Effector memory CD4-positive, alpha-beta T cell (primary cell): ENCODE results near the gene JUN.

Source experiments
- DNase-seq, 3 donors: peaks; one replicate each; pipeline ENCODE4 v3.0.0-alpha.2; 2020
- H3K27ac ChIP-seq: 2 replicates; pipeline ENCODE4 v1.7.0; 2013; ENCODE audit warnings: mild to moderate bottlenecking, low read length, moderate library complexity; ENCODE audit not compliant: insufficient read depth, poor library complexity, severe bottlenecking
- H3K27me3 ChIP-seq: replicated peaks from 2 replicates; pipeline ENCODE4 v1.7.0; 2013; ENCODE audit warnings: mild to moderate bottlenecking, low read length; ENCODE audit not compliant: insufficient read depth, control insufficient read depth, poor library complexity, severe bottlenecking
- H3K36me3 ChIP-seq: 2 replicates; pipeline ENCODE4 v1.7.0; 2013; ENCODE audit warnings: mild to moderate bottlenecking, low read length, moderate library complexity; ENCODE audit not compliant: control insufficient read depth, insufficient read depth
- H3K4me1 ChIP-seq: 2 replicates; pipeline ENCODE4 v1.7.0; 2013; ENCODE audit warnings: low read length, mild to moderate bottlenecking; ENCODE audit not compliant: control insufficient read depth, insufficient read depth, poor library complexity, severe bottlenecking
- H3K4me3 ChIP-seq: 2 replicates; pipeline ENCODE4 v1.7.0; 2013; ENCODE audit warnings: low read length, low read depth, mild to moderate bottlenecking; ENCODE audit not compliant: insufficient read depth, poor library complexity, severe bottlenecking
- H3K9me3 ChIP-seq: 2 replicates; pipeline ENCODE4 v1.7.0; 2013; ENCODE audit warnings: mild to moderate bottlenecking, low read length, moderate library complexity; ENCODE audit not compliant: control insufficient read depth

Gene JUN

GRCh38 chr1:58784758-58785441 is 1.1 kb upstream of the JUN start:
- Histone ChIP-seq H3K27ac (peak overlapping the region; percentile 99), H3K4me3 (peak overlapping the region; percentile 85), H3K27me3 (no peaks in the 10 kb centered on the region), H3K4me1 (peaks cover 15% of the 10 kb centered on the region), H3K36me3 (no peaks in the 10 kb centered on the region), H3K9me3 (no peaks in the 10 kb centered on the region)
- DNase-seq = peak; percentile 82 to 85 (median 83)

- Histone ChIP-seq H3K4me3 (peak overlapping the region; percentile 86), H3K36me3 (no peaks in the 10 kb centered on the region), H3K27ac (peak overlapping the region; percentile 99), H3K4me1 (peaks cover 15% of the 10 kb centered on the region), H3K27me3 (no peaks in the 10 kb centered on the region), H3K9me3 (no peaks in the 10 kb centered on the region)
- peak; percentile 6 to 41 (median 23) for DNase-seq
These were observed 506 bp downstream of the JUN start for GRCh38 chr1:58783090-58783992.

GRCh38 chr1:58782178-58783089 is 1.4 kb downstream of the JUN start:
- no peaks in the 10 kb centered on the region for H3K27me3 ChIP-seq
- H3K4me3 ChIP-seq = peak overlapping the region; percentile 86
- DNase-seq = peak in 2 of 3 donors; percentile 38 to 39

GRCh38 chr1:58781541-58782177 is 2.2 kb downstream of the JUN start:
- H3K27ac ChIP-seq = peak overlapping the region; percentile 99
- DNase-seq = peak; percentile 49 to 62 (median 58)
- H3K27me3 ChIP-seq = no peaks in the 10 kb centered on the region
- H3K4me1 ChIP-seq = peaks cover 15% of the 10 kb centered on the region
- no peaks in the 10 kb centered on the region for H3K9me3 ChIP-seq
- no peaks in the 10 kb centered on the region for H3K36me3 ChIP-seq
- peak overlapping the region; percentile 86 for H3K4me3 ChIP-seq

More at GRCh38 chr1:58782178-58783089, 1.4 kb downstream of the JUN start:
- Histone ChIP-seq H3K27ac (peak overlapping the region; percentile 99), H3K4me1 (peaks cover 15% of the 10 kb centered on the region), H3K36me3 (no peaks in the 10 kb centered on the region), H3K9me3 (no peaks in the 10 kb centered on the region)

GRCh38 chr1:58780836-58781452 is 2.9 kb downstream of the JUN start:
- Histone ChIP-seq H3K27me3 (no peaks in the 10 kb centered on the region), H3K4me1 (peaks cover 15% of the 10 kb centered on the region), H3K27ac (no peak overlapping the region), H3K36me3 (no peaks in the 10 kb centered on the region), H3K9me3 (no peaks in the 10 kb centered on the region), H3K4me3 (peak overlapping the region; percentile 86)
- peak; percentile 29 to 44 (median 42) for DNase-seq

GRCh38 chr1:58780411-58780810 is 3.4 kb downstream of the JUN start:
- Histone ChIP-seq H3K9me3 (no peaks in the 10 kb centered on the region), H3K27ac (no peak overlapping the region), H3K36me3 (no peaks in the 10 kb centered on the region), H3K27me3 (no peaks in the 10 kb centered on the region), H3K4me3 (no peak overlapping the region), H3K4me1 (peaks cover 12% of the 10 kb centered on the region)
- DNase-seq = no peak

- H3K36me3 ChIP-seq = no peaks in the 10 kb centered on the region
- H3K27me3 ChIP-seq = no peaks in the 10 kb centered on the region
- H3K4me1 ChIP-seq = peaks cover 8% of the 10 kb centered on the region
- DNase-seq = peak; percentile 6 to 20 (median 17)
- no peak overlapping the region for H3K4me3 ChIP-seq
- no peak overlapping the region for H3K27ac ChIP-seq
- no peaks in the 10 kb centered on the region for H3K9me3 ChIP-seq
These were observed 4.0 kb downstream of the JUN start for GRCh38 chr1:58779801-58780382.

GRCh38 chr1:58779059-58779754 is 4.6 kb downstream of the JUN start:
- Histone ChIP-seq H3K4me3 (no peak overlapping the region), H3K27ac (no peak overlapping the region)
- no peak for DNase-seq

More at GRCh38 chr1:58779059-58779754, 4.6 kb downstream of the JUN start:
- Histone ChIP-seq H3K9me3 (no peaks in the 10 kb centered on the region), H3K4me1 (peaks cover 8% of the 10 kb centered on the region), H3K27me3 (no peaks in the 10 kb centered on the region), H3K36me3 (no peaks in the 10 kb centered on the region)
